AG10803 (cell line): Measurements from ENCODE around the gene MCF2L2.

ENCODE experiments used
- DNase-seq: peaks from one replicate; pipeline ENCODE4 v3.0.0; 2010; ENCODE audit warnings: low read depth
- H3K4me3 ChIP-seq: 2 replicates; pipeline ENCODE4 v1.5.1; 2011; ENCODE audit warnings: mild to moderate bottlenecking, low read length, control low read depth
- CTCF ChIP-seq: conservative IDR thresholded peaks from 2 replicates; pipeline ENCODE4 v1.5.1; 2011; ENCODE audit warnings: mild to moderate bottlenecking, low read length, control low read depth, inconsistent platforms

MCF2L2 gene

DNA sequence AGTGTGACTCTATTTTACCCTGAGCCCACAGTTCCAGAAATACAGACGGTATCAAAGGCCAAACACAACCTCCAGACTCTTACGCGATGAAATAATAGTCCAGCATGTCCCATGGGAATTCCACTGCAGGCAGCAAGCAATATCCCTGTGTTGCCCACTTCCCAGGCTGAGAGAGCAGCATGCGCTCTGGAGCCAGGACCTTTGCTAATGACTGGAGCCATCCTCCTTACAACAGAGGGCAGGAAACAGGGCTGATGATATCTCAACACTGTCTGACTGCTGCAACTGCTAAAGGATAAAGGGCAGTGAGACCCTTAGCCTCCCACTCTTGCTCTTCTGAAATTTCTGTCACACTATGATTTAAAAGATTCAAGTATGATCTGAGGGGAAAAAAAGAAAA is 34.8 kb downstream of the MCF2L2 start:
- no peak overlapping the region for H3K4me3 ChIP-seq
- TF ChIP-seq CTCF, result no peak
- DNase-seq, result no peak

DNA sequence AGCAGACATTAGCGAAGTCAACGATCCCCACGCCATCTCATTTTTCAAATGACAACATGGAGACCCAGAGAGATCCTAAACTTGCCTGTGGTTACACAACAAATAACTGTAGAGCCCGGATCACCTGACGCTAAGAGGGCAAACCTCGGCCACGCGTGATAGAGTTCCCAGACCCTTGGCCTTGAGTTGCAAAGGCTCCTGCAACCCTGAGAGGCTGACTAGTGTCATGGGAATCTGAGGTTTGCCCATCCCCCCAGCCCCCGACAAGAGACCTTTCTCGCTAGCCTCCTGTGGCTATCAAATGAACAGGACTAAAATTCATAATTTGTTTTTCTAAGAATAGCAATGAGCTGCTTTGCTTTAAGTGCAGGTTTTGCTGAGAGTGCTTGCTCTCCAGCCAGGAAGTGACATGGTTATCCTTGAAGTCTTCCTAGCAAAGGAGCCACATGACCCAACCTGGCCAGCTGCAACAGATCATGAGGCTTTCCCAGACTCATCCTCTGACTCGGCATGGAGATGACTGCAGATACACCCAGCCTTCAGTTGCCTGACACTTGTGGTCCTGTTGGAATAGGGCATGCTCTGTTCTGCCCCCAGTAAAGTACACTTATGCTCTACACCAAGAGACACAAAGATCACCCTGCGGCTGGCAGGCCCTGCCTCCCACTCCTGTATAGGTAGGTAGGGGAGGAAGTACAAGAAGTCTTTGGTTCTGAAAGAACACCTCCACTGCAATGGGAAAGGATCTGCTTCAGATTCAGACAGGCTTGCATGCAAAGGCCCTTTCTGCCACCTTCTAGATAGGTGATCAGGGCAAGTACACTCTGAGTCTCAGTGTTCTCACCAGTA is 36.0 kb downstream of the MCF2L2 start:
- H3K4me3 ChIP-seq, result no peak overlapping the region
- no peak for DNase-seq
- TF ChIP-seq CTCF, result no peak

- H3K4me3 ChIP-seq, result no peak overlapping the region
- no peak for DNase-seq
- no peak for TF ChIP-seq CTCF
These were observed 37.0 kb downstream of the MCF2L2 start for GRCh38 chr3:183391460-183391859.

- no peak for TF ChIP-seq CTCF
- no peak for DNase-seq
- no peak overlapping the region for H3K4me3 ChIP-seq
These were observed 37.6 kb downstream of the MCF2L2 start for GRCh38 chr3:183390844-183391243.

DNA sequence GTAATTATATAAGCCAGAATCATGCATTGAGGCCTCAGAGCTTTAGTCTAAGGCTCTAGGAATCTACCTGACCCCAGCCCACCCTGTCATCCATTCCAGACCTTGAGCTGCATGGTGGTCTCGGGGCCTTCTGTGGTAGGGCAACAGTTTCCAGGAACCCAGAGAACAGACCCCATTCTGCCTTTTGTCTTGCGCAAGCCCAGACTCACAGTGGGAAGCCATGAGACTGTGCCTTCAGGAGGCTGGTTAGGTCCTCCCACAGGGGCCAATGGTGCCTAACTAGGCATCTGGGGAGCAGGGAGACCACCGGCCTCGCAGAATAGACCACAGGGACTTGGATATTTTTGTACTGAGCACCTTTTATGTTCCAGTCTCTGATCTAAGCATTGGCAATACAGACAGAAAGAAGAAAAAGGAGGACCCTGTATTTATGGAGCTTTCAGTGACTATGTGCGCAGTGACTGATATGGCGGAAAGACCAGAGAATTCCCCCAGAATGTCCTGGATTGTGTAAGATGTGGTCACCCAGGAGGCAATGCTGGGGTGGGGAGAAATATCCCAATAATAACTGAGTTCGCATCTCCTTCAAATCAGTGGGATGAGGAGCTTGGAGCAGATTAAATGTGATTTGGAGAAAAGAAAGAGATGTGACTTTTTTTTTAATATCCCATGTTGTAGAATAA is 40.1 kb downstream of the MCF2L2 start:
- no peak overlapping the region for H3K4me3 ChIP-seq
- no peak for TF ChIP-seq CTCF

GRCh38 chr3:183387797-183388196 is 40.6 kb downstream of the MCF2L2 start:
- DNase-seq, result no peak
- TF ChIP-seq CTCF, result no peak
- H3K4me3 ChIP-seq, result no peak overlapping the region

More for the DNA sequence above, 40.1 kb downstream of the MCF2L2 start:
- no peak for DNase-seq

- no peak overlapping the region for H3K4me3 ChIP-seq
- DNase-seq, result no peak
- no peak for TF ChIP-seq CTCF
These were observed 41.8 kb downstream of the MCF2L2 start for GRCh38 chr3:183386651-183387050.
